Measurements from ENCODE around the gene CERT1.
"Not testable (repeated sequence)": the region's sequence is repeated elsewhere in the genome, so short reads cannot be mapped to it uniquely, and the experiment has no call there.

Gene CERT1

GRCh38 chr5:75511435-75512382 is at the start of gene CERT1, which contains the start of gene POLK:
CERT1 (minus strand) TSS chr5:75511629; CDS start chr5:75511207, 422 bp downstream.
POLK (plus strand) TSS chr5:75511891.
- Histone ChIP-seq H3K4me1 (ENCODE audit: control insufficient read depth, insufficient read depth, low read length) (peaks cover 15% of the 10 kb centered on the region), H3K9ac (ENCODE audit: low read depth, low read length) (peak within 1 kb of the TSS; percentile 74), H3K27ac (ENCODE audit: low read depth, low read length) (peak within 1 kb of the TSS; percentile 78), H3K4me3 (ENCODE audit: low read depth, low read length) (peak within 1 kb of the TSS; percentile 100), H3K27me3 (ENCODE audit: control insufficient read depth, insufficient read depth, low read length) (no peaks in the 10 kb centered on the region), H3K36me3 (ENCODE audit: control insufficient read depth, insufficient read depth, low read length) (no peaks in the 10 kb centered on the region), H3K9me3 (ENCODE audit: control insufficient read depth, insufficient read depth, low read length) (no peaks in the 10 kb centered on the region)

- not testable (repeated sequence) for H3K4me1 ChIP-seq (ENCODE audit: control insufficient read depth, insufficient read depth, low read length); H3K27ac ChIP-seq (ENCODE audit: low read depth, low read length); H3K27me3 ChIP-seq (ENCODE audit: control insufficient read depth, insufficient read depth, low read length); H3K9ac ChIP-seq (ENCODE audit: low read depth, low read length); H3K9me3 ChIP-seq (ENCODE audit: control insufficient read depth, insufficient read depth, low read length); H3K36me3 ChIP-seq (ENCODE audit: control insufficient read depth, insufficient read depth, low read length); H3K4me3 ChIP-seq (ENCODE audit: low read depth, low read length)
These were observed 49.2 kb upstream of the CERT1 start for GRCh38 chr5:75560655-75561054.

GRCh38 chr5:75558981-75559632 is 47.7 kb upstream of the CERT1 start:
- no peak overlapping the region for H3K27ac ChIP-seq (ENCODE audit: low read depth, low read length)
- no peaks in the 10 kb centered on the region for H3K27me3 ChIP-seq (ENCODE audit: control insufficient read depth, insufficient read depth, low read length)
- H3K4me1 ChIP-seq (ENCODE audit: control insufficient read depth, insufficient read depth, low read length) = no peaks in the 10 kb centered on the region
- H3K36me3 ChIP-seq (ENCODE audit: control insufficient read depth, insufficient read depth, low read length) = no peaks in the 10 kb centered on the region
- H3K9me3 ChIP-seq (ENCODE audit: control insufficient read depth, insufficient read depth, low read length) = no peaks in the 10 kb centered on the region
- H3K4me3 ChIP-seq (ENCODE audit: low read depth, low read length) = no peak overlapping the region
- H3K9ac ChIP-seq (ENCODE audit: low read depth, low read length) = no peak overlapping the region

- H3K9me3 ChIP-seq (ENCODE audit: control insufficient read depth, insufficient read depth, low read length) = no peaks in the 10 kb centered on the region
- H3K27me3 ChIP-seq (ENCODE audit: control insufficient read depth, insufficient read depth, low read length) = no peaks in the 10 kb centered on the region
- no peak overlapping the region for H3K4me3 ChIP-seq (ENCODE audit: low read depth, low read length)
- peaks cover 8% of the 10 kb centered on the region; the same call in 1 of the 2 replicates for H3K36me3 ChIP-seq (ENCODE audit: control insufficient read depth, insufficient read depth, low read length)
- H3K27ac ChIP-seq (ENCODE audit: low read depth, low read length) = no peak overlapping the region
- no peak overlapping the region for H3K9ac ChIP-seq (ENCODE audit: low read depth, low read length)
- H3K4me1 ChIP-seq (ENCODE audit: control insufficient read depth, insufficient read depth, low read length) = no peaks in the 10 kb centered on the region
These were observed 46.8 kb upstream of the CERT1 start for GRCh38 chr5:75558221-75558620.

- H3K27me3 ChIP-seq (ENCODE audit: control insufficient read depth, insufficient read depth, low read length) = no peaks in the 10 kb centered on the region
- H3K9ac ChIP-seq (ENCODE audit: low read depth, low read length) = no peak overlapping the region
- H3K4me1 ChIP-seq (ENCODE audit: control insufficient read depth, insufficient read depth, low read length) = no peaks in the 10 kb centered on the region
- no peak overlapping the region for H3K27ac ChIP-seq (ENCODE audit: low read depth, low read length)
- no peak overlapping the region for H3K4me3 ChIP-seq (ENCODE audit: low read depth, low read length)
- H3K36me3 ChIP-seq (ENCODE audit: control insufficient read depth, insufficient read depth, low read length) = peaks cover 19% of the 10 kb centered on the region
- H3K9me3 ChIP-seq (ENCODE audit: control insufficient read depth, insufficient read depth, low read length) = no peaks in the 10 kb centered on the region
These were observed 41.9 kb upstream of the CERT1 start for GRCh38 chr5:75553358-75553757.

GRCh38 chr5:75552764-75553163 is 41.3 kb upstream of the CERT1 start:
- Histone ChIP-seq H3K4me3 (ENCODE audit: low read depth, low read length) (no peak overlapping the region), H3K27me3 (ENCODE audit: control insufficient read depth, insufficient read depth, low read length) (no peaks in the 10 kb centered on the region), H3K9me3 (ENCODE audit: control insufficient read depth, insufficient read depth, low read length) (no peaks in the 10 kb centered on the region), H3K27ac (ENCODE audit: low read depth, low read length) (no peak overlapping the region), H3K9ac (ENCODE audit: low read depth, low read length) (no peak overlapping the region), H3K36me3 (ENCODE audit: control insufficient read depth, insufficient read depth, low read length) (peaks cover 19% of the 10 kb centered on the region), H3K4me1 (ENCODE audit: control insufficient read depth, insufficient read depth, low read length) (no peaks in the 10 kb centered on the region)

- H3K9me3 ChIP-seq (ENCODE audit: control insufficient read depth, insufficient read depth, low read length) = no peaks in the 10 kb centered on the region
These were observed 40.0 kb upstream of the CERT1 start for GRCh38 chr5:75551471-75551870.

GRCh38 chr5:75550597-75550996 is 39.2 kb upstream of the CERT1 start:
- Histone ChIP-seq H3K4me1 (ENCODE audit: control insufficient read depth, insufficient read depth, low read length) (no peaks in the 10 kb centered on the region), H3K27me3 (ENCODE audit: control insufficient read depth, insufficient read depth, low read length) (no peaks in the 10 kb centered on the region), H3K9ac (ENCODE audit: low read depth, low read length) (no peak overlapping the region), H3K4me3 (ENCODE audit: low read depth, low read length) (no peak overlapping the region), H3K36me3 (ENCODE audit: control insufficient read depth, insufficient read depth, low read length) (peaks cover 19% of the 10 kb centered on the region), H3K9me3 (ENCODE audit: control insufficient read depth, insufficient read depth, low read length) (no peaks in the 10 kb centered on the region), H3K27ac (ENCODE audit: low read depth, low read length) (no peak overlapping the region)

More at GRCh38 chr5:75551471-75551870, 40.0 kb upstream of the CERT1 start:
- H3K4me1 ChIP-seq (ENCODE audit: control insufficient read depth, insufficient read depth, low read length) = no peaks in the 10 kb centered on the region
- no peaks in the 10 kb centered on the region for H3K27me3 ChIP-seq (ENCODE audit: control insufficient read depth, insufficient read depth, low read length)
- H3K4me3 ChIP-seq (ENCODE audit: low read depth, low read length) = no peak overlapping the region
- H3K9ac ChIP-seq (ENCODE audit: low read depth, low read length) = no peak overlapping the region
- H3K36me3 ChIP-seq (ENCODE audit: control insufficient read depth, insufficient read depth, low read length) = peaks cover 19% of the 10 kb centered on the region
- H3K27ac ChIP-seq (ENCODE audit: low read depth, low read length) = no peak overlapping the region

- peaks cover 7% of the 10 kb centered on the region for H3K36me3 ChIP-seq (ENCODE audit: control insufficient read depth, insufficient read depth, low read length)
- H3K27ac ChIP-seq (ENCODE audit: low read depth, low read length) = no peak overlapping the region
- no peaks in the 10 kb centered on the region for H3K27me3 ChIP-seq (ENCODE audit: control insufficient read depth, insufficient read depth, low read length)
- H3K9me3 ChIP-seq (ENCODE audit: control insufficient read depth, insufficient read depth, low read length) = no peaks in the 10 kb centered on the region
- H3K4me3 ChIP-seq (ENCODE audit: low read depth, low read length) = no peak overlapping the region
- no peaks in the 10 kb centered on the region for H3K4me1 ChIP-seq (ENCODE audit: control insufficient read depth, insufficient read depth, low read length)
- no peak overlapping the region for H3K9ac ChIP-seq (ENCODE audit: low read depth, low read length)
These were observed 36.4 kb upstream of the CERT1 start for GRCh38 chr5:75547812-75548211.

GRCh38 chr5:75546830-75547229 is 35.4 kb upstream of the CERT1 start:
- Histone ChIP-seq H3K36me3 (ENCODE audit: control insufficient read depth, insufficient read depth, low read length) (no peaks in the 10 kb centered on the region), H3K27ac (ENCODE audit: low read depth, low read length) (no peak overlapping the region)

GRCh38 chr5:75545131-75545530 is 33.7 kb upstream of the CERT1 start:
- H3K9ac ChIP-seq (ENCODE audit: low read depth, low read length) = no peak overlapping the region
- no peaks in the 10 kb centered on the region for H3K4me1 ChIP-seq (ENCODE audit: control insufficient read depth, insufficient read depth, low read length)
- H3K9me3 ChIP-seq (ENCODE audit: control insufficient read depth, insufficient read depth, low read length) = no peaks in the 10 kb centered on the region
- H3K27ac ChIP-seq (ENCODE audit: low read depth, low read length) = no peak overlapping the region
- H3K4me3 ChIP-seq (ENCODE audit: low read depth, low read length) = no peak overlapping the region
- H3K27me3 ChIP-seq (ENCODE audit: control insufficient read depth, insufficient read depth, low read length) = no peaks in the 10 kb centered on the region
- no peaks in the 10 kb centered on the region for H3K36me3 ChIP-seq (ENCODE audit: control insufficient read depth, insufficient read depth, low read length)

More at GRCh38 chr5:75546830-75547229, 35.4 kb upstream of the CERT1 start:
- no peaks in the 10 kb centered on the region for H3K27me3 ChIP-seq (ENCODE audit: control insufficient read depth, insufficient read depth, low read length)
- no peak overlapping the region for H3K4me3 ChIP-seq (ENCODE audit: low read depth, low read length)
- no peaks in the 10 kb centered on the region for H3K4me1 ChIP-seq (ENCODE audit: control insufficient read depth, insufficient read depth, low read length)
- H3K9me3 ChIP-seq (ENCODE audit: control insufficient read depth, insufficient read depth, low read length) = no peaks in the 10 kb centered on the region
- H3K9ac ChIP-seq (ENCODE audit: low read depth, low read length) = no peak overlapping the region
